ENCODE results near the gene CADM1. TPM values are rescaled to one million over a fixed set of nuclear protein-coding genes. Genes with fewer than 3 reads are reported as not detected.

Gene CADM1
- total and polyA plus RNA-seq, 10 of the 15 experiments (the other 5 are each of a cell fraction or from before 2014, with no cell fraction given), result 0.03 to 0.48 (median 0.15) TPM; not detected in 3

GRCh38 chr11:115379528-115379927 lies 124.7 kb downstream of the CADM1 start:
- no peaks in the 10 kb centered on the region for H4K20me1 ChIP-seq (ENCODE audit: control insufficient read depth, insufficient read depth)
- no peaks in the 10 kb centered on the region for H3K36me3 ChIP-seq (ENCODE audit: control insufficient read depth in 2 of 2, insufficient read depth in 2 of 2, low read length in 1 of 2)
- peaks cover 3% of the 10 kb centered on the region; the same call in 1 of the 2 replicates for H3K4me1 ChIP-seq (ENCODE audit: control insufficient read depth, insufficient read depth, low read length)
- RAD21 ChIA-PET (ENCODE audit: unreplicated experiment), result no interaction called here
- H3K27ac ChIP-seq (ENCODE audit: control insufficient read depth, insufficient read depth), result no peak overlapping the region
- no peak for FAIRE-seq
- POLR2A ChIA-PET, result no interaction called here
- intact Hi-C loops (cut with micrococcal nuclease; ENCODE audit: unreplicated experiment) (no loop called here), in situ Hi-C loops (cut with MboI) (no loop called here)
- H3K27me3 ChIP-seq (replicated peaks in 1 of 2; ENCODE audit: control insufficient read depth in 2 of 2, insufficient read depth in 2 of 2, low read length in 1 of 2), result no peaks in the 10 kb centered on the region; a peak in 1 of 4 replicates
- no peaks in the 10 kb centered on the region for H3K9me3 ChIP-seq (replicated peaks; ENCODE audit: control insufficient read depth, insufficient read depth, low read length)
- ATAC-seq, result peak; percentile 76
- no TSS peak for BruUV-seq (replicated peaks)
- H3K9ac ChIP-seq (ENCODE audit: control insufficient read depth, insufficient read depth, low read length), result no peak overlapping the region
- H2AFZ ChIP-seq (ENCODE audit: control insufficient read depth, low read depth, low read length), result no peak overlapping the region
- H3K79me2 ChIP-seq (ENCODE audit: control insufficient read depth, insufficient read depth, low read length), result no peaks in the 10 kb centered on the region
- WGBS (ENCODE audit: insufficient coverage, insufficient replicate concordance, low lambda C conversion rate, missing lambda C conversion rate), result 0% methylated on average over 1 of the region's 1 CpG
- DNase-seq (ENCODE audit: low read depth, low spot score), result peak; percentile 8
- no peak overlapping the region for H3K4me2 ChIP-seq (ENCODE audit: control insufficient read depth, insufficient read depth)
- H3K4me3 ChIP-seq, result no peak overlapping the region
- SMC1A ChIA-PET (ENCODE audit: uncharacterized antibody, unreplicated experiment), result no interaction called here
- CTCF ChIA-PET, result no interaction called here
- TF ChIP-seq CHD4 (IDR thresholded peaks at IDR 0.05) (no peak), ETV6 (conservative IDR thresholded peaks at IDR 0.05 in 1 of 2, IDR thresholded peaks at IDR 0.05 in 1 of 2; ENCODE audit: borderline replicate concordance in 1 of 2, low read depth in 1 of 2) (peak in 1 of 2 experiments; percentile 22; a peak in 1 of 4 replicates), RUNX3 (IDR thresholded peaks at IDR 0.05; ENCODE audit: low read length) (peak; percentile 60), RAD21 (IDR thresholded peaks at IDR 0.05; ENCODE audit: insufficient read depth, low read depth, low read length) (peak; percentile 51), MEF2B (IDR thresholded peaks at IDR 0.05; ENCODE audit: partially characterized antibody, poor library complexity, severe bottlenecking) (peak; percentile 16), EP300 (IDR thresholded peaks at IDR 0.05; ENCODE audit: borderline replicate concordance in 1 of 2, control insufficient read depth in 1 of 2, low read depth in 2 of 2, low read length in 2 of 2) (peak in 1 of 2 experiments; percentile 10; a peak in 1 of 4 replicates), JUNB (IDR thresholded peaks at IDR 0.05) (peak; percentile 96), CTCF (IDR thresholded peaks at IDR 0.05 in 2 of 3, conservative IDR thresholded peaks at IDR 0.05 in 1 of 3; ENCODE audit: control insufficient read depth in 2 of 3, extremely low read depth in 1 of 3, insufficient read depth in 1 of 3, low read depth in 3 of 3, low read length in 3 of 3) (peak in 1 of 3 experiments; percentile 9; a peak in 2 of 6 replicates), ATF2 (IDR thresholded peaks at IDR 0.05; ENCODE audit: low read length) (peak; percentile 84), BACH1 (IDR thresholded peaks at IDR 0.05; ENCODE audit: borderline replicate concordance) (no peak), NR2F1 (conservative IDR thresholded peaks at IDR 0.05) (peak; percentile 48; the same call in 1 of the 2 replicates), DPF2 (IDR thresholded peaks at IDR 0.05) (peak; percentile 56; the same call in 1 of the 2 replicates), SMC3 (IDR thresholded peaks at IDR 0.05; ENCODE audit: borderline replicate concordance, low read length) (peak; percentile 21; the same call in 1 of the 2 replicates), NFIC (IDR thresholded peaks at IDR 0.05; ENCODE audit: low read depth, low read length) (peak; percentile 75), IRF4 (IDR thresholded peaks at IDR 0.05; ENCODE audit: low read depth, low read length) (peak; percentile 76), ZNF217 (IDR thresholded peaks at IDR 0.05) (peak; percentile 91), BCL11A (IDR thresholded peaks at IDR 0.05; ENCODE audit: low read depth, low read length) (peak; percentile 56; the same call in 1 of the 2 replicates), CREM (IDR thresholded peaks at IDR 0.05; ENCODE audit: low read depth) (peak; percentile 40; the same call in 1 of the 2 replicates), USF2 (IDR thresholded peaks at IDR 0.05; ENCODE audit: borderline replicate concordance, low read depth, low read length) (no peak), TBL1XR1 (IDR thresholded peaks at IDR 0.05; ENCODE audit: low read depth, low read length) (no peak), PAX5 (IDR thresholded peaks at IDR 0.05; ENCODE audit: borderline replicate concordance, low read depth, low read length) (peak; percentile 91)
